ENCODE results near the gene AIFM2.

GRCh38 chr10:70087616-70088307 is 44.9 kb downstream of the AIFM2 start:
- TF ChIP-seq CTCF (IDR thresholded peaks at IDR 0.05), result no peak
- TF ChIP-seq POLR2A (IDR thresholded peaks at IDR 0.05), result no peak

Data from testis (tissue), 2 donors.